Measurements from ENCODE around the gene PCSK1N.

Gene PCSK1N

GRCh38 chrX:48791063-48791820 is 44.2 kb downstream of the PCSK1N start:
- no peak overlapping the region for H3K27ac ChIP-seq (ENCODE audit: poor library complexity, severe bottlenecking)
- peaks cover 10% of the 10 kb centered on the region for H3K4me1 ChIP-seq (ENCODE audit: insufficient read depth, poor library complexity, severe bottlenecking)
- TF ChIP-seq, protein P1, sequence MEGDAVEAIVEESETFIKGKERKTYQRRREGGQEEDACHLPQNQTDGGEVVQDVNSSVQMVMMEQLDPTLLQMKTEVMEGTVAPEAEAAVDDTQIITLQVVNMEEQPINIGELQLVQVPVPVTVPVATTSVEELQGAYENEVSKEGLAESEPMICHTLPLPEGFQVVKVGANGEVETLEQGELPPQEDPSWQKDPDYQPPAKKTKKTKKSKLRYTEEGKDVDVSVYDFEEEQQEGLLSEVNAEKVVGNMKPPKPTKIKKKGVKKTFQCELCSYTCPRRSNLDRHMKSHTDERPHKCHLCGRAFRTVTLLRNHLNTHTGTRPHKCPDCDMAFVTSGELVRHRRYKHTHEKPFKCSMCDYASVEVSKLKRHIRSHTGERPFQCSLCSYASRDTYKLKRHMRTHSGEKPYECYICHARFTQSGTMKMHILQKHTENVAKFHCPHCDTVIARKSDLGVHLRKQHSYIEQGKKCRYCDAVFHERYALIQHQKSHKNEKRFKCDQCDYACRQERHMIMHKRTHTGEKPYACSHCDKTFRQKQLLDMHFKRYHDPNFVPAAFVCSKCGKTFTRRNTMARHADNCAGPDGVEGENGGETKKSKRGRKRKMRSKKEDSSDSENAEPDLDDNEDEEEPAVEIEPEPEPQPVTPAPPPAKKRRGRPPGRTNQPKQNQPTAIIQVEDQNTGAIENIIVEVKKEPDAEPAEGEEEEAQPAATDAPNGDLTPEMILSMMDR (IDR thresholded peaks at IDR 0.05; ENCODE audit: poor library complexity, severe bottlenecking): no peak

GRCh38 chrX:48790477-48790876 is 44.9 kb downstream of the PCSK1N start:
- no peaks in the 10 kb centered on the region for H3K36me3 ChIP-seq (ENCODE audit: low read depth)
- no peaks in the 10 kb centered on the region for H3K9me3 ChIP-seq (ENCODE audit: severe bottlenecking)
- TF ChIP-seq, protein P1 (IDR thresholded peaks at IDR 0.05; ENCODE audit: poor library complexity, severe bottlenecking): no peak
- H3K4me3 ChIP-seq (ENCODE audit: severe bottlenecking): no peak overlapping the region
- no peak overlapping the region for H3K27ac ChIP-seq (ENCODE audit: poor library complexity, severe bottlenecking)
- no peaks in the 10 kb centered on the region for H3K27me3 ChIP-seq (ENCODE audit: insufficient read depth, poor library complexity, severe bottlenecking)
- DNase-seq (ENCODE audit: low spot score) (no peak), ATAC-seq (ENCODE audit: low read depth) (no peak)
- H3K4me1 ChIP-seq (ENCODE audit: insufficient read depth, poor library complexity, severe bottlenecking): peaks cover 9% of the 10 kb centered on the region

More at GRCh38 chrX:48791063-48791820, 44.2 kb downstream of the PCSK1N start:
- Histone ChIP-seq H3K27me3 (ENCODE audit: insufficient read depth, poor library complexity, severe bottlenecking) (no peaks in the 10 kb centered on the region), H3K4me3 (ENCODE audit: severe bottlenecking) (no peak overlapping the region), H3K36me3 (ENCODE audit: low read depth) (no peaks in the 10 kb centered on the region), H3K9me3 (ENCODE audit: severe bottlenecking) (no peaks in the 10 kb centered on the region)
- ATAC-seq (ENCODE audit: low read depth): no peak
- no peak for DNase-seq (ENCODE audit: low spot score)

GRCh38 chrX:48789366-48790220 is 45.8 kb downstream of the PCSK1N start:
- H3K4me1 ChIP-seq (ENCODE audit: insufficient read depth, poor library complexity, severe bottlenecking): no peaks in the 10 kb centered on the region
- TF ChIP-seq, protein P1 (IDR thresholded peaks at IDR 0.05; ENCODE audit: poor library complexity, severe bottlenecking): no peak
- H3K27me3 ChIP-seq (ENCODE audit: insufficient read depth, poor library complexity, severe bottlenecking): no peaks in the 10 kb centered on the region
- no peaks in the 10 kb centered on the region for H3K9me3 ChIP-seq (ENCODE audit: severe bottlenecking)
- DNase-seq (ENCODE audit: low spot score): no peak
- no peaks in the 10 kb centered on the region for H3K36me3 ChIP-seq (ENCODE audit: low read depth)
- no peak overlapping the region for H3K4me3 ChIP-seq (ENCODE audit: severe bottlenecking)
- no peak overlapping the region for H3K27ac ChIP-seq (ENCODE audit: poor library complexity, severe bottlenecking)
- ATAC-seq (ENCODE audit: low read depth): no peak

DNA sequence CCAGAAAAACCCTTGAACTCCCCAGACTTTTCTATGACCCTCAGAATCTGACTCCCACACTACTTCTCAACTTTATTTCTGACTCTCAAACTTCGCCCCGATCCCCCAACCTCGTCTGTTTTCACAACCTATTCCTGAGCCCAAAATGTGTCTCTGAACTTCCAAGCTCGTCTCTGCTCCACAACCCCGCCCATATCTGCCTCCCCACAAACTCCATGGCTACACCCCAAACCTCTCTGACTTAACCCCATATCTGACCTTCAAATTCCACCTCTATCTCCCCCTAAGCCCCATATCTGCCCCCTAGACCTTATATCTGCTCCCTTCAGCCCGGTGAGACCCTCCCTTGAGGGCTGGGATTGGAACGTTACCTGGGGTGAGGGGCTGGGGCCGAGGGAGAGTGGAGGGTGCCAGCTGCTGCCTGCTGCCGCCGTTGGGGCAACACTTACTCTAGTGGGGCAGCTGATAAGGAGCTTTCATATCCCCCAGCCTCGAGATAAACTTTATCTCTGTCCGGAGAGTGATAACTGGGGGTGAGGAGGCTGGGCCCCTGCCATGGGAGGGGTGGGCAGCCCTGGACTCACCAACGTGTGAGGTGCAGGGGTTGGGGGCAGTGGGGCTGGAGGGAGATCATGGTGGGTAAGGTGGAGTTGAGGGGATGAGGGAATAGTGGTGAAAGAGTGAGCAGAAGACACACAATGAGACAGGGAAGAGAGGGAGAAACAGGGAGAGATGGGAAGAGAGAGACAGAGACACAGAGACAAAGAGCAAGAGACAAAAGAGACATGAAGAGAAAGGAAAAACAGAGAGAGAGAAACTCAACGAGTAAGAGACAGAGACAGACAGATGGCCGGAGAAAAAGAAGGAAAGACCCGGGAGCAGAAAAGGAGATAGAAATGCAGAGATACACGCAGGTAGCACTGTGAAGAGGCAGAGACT is 47.6 kb downstream of the PCSK1N start:
- no peak overlapping the region for H3K4me3 ChIP-seq (ENCODE audit: severe bottlenecking)
- no peak overlapping the region for H3K27ac ChIP-seq (ENCODE audit: poor library complexity, severe bottlenecking)
- TF ChIP-seq, protein P1 (IDR thresholded peaks at IDR 0.05; ENCODE audit: poor library complexity, severe bottlenecking): no peak
- H3K4me1 ChIP-seq (ENCODE audit: insufficient read depth, poor library complexity, severe bottlenecking): no peaks in the 10 kb centered on the region
- no peaks in the 10 kb centered on the region for H3K27me3 ChIP-seq (ENCODE audit: insufficient read depth, poor library complexity, severe bottlenecking)
- DNase-seq (ENCODE audit: low spot score) (no peak), ATAC-seq (ENCODE audit: low read depth) (no peak)
- H3K9me3 ChIP-seq (ENCODE audit: severe bottlenecking): no peaks in the 10 kb centered on the region
- H3K36me3 ChIP-seq (ENCODE audit: low read depth): no peaks in the 10 kb centered on the region

Data from RWPE2 (cell line).